Ovary (tissue), 3 donors: ENCODE data around the gene SYT15.
"Not testable (repeated sequence)": the region's sequence is repeated elsewhere in the genome, so short reads cannot be mapped to it uniquely, and the experiment has no call there.

Source experiments
- EP300 ChIP-seq: sonication (generic); formaldehyde crosslinking; IDR thresholded peaks from one replicate; pipeline ENCODE4 v1.6.1; 2017; ENCODE audit warnings: antibody characterized with exemption
- POLR2A ChIP-seq: fragments of 450-650 bp; IDR thresholded peaks from one replicate; pipeline ENCODE4 v1.6.1; 2017; ENCODE audit warnings: antibody characterized with exemption, mild to moderate bottlenecking, moderate library complexity
- TF ChIP-seq, protein P1 (sequence below), 3 donors: fragments of 450-650 bp in 2 of 3; fragments of 200-600 bp in 1 of 3; IDR thresholded peaks; one replicate each; pipeline versions ENCODE4 v1.5.1 to v1.8.0; 2016 to 2022; ENCODE audit warnings: antibody characterized with exemption in 3 of 3, mild to moderate bottlenecking in 1 of 3
- donor health status: DM: no; HTN: no; CAD: no.

DNA sequence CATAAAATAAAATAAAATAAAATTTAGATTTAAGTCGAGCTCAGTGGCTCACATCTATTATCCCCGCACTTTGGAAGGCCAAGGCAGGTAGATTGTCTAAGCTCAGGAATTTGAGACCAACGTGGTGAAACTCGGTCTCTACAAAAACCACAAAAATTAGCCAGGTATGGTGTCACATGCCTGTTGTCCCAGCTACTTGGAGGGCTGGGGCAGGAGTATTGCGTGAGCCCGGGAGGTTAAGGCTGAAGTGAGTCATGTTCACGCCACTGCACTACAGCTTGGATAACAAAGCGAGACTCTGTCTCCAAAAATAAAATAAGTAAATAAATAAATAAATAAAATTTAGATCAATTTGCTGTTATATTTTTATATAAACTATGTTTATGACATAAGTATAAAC lies 12.1 kb downstream of the SYT15 start:
- TF ChIP-seq, protein P1, sequence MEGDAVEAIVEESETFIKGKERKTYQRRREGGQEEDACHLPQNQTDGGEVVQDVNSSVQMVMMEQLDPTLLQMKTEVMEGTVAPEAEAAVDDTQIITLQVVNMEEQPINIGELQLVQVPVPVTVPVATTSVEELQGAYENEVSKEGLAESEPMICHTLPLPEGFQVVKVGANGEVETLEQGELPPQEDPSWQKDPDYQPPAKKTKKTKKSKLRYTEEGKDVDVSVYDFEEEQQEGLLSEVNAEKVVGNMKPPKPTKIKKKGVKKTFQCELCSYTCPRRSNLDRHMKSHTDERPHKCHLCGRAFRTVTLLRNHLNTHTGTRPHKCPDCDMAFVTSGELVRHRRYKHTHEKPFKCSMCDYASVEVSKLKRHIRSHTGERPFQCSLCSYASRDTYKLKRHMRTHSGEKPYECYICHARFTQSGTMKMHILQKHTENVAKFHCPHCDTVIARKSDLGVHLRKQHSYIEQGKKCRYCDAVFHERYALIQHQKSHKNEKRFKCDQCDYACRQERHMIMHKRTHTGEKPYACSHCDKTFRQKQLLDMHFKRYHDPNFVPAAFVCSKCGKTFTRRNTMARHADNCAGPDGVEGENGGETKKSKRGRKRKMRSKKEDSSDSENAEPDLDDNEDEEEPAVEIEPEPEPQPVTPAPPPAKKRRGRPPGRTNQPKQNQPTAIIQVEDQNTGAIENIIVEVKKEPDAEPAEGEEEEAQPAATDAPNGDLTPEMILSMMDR (IDR thresholded peaks at IDR 0.05) = not testable (repeated sequence)
- not testable (repeated sequence) for TF ChIP-seq EP300, POLR2A
